Kidney epithelial cell (primary cell): ENCODE measurements around the gene CLDN14. TPM values are rescaled to one million over a fixed set of nuclear protein-coding genes. Genes with fewer than 3 reads are reported as not detected.
A peak's percentile ranks its signal among the peaks of the same experiment; 100 is the strongest.

ENCODE experiments used
- DNase-seq: peaks from one replicate; pipeline ENCODE4 v3.0.0-alpha.2; 2010; ENCODE audit warnings: low read depth
- H3K27me3 ChIP-seq: 2 replicates; pipeline ENCODE4 v1.6.0; 2011; ENCODE audit warnings: low read length; ENCODE audit not compliant: control insufficient read depth, insufficient read depth
- H3K36me3 ChIP-seq: 2 replicates; pipeline ENCODE4 v1.5.1; 2011; ENCODE audit warnings: low read length; ENCODE audit not compliant: control insufficient read depth, insufficient read depth
- H3K4me3 ChIP-seq: 2 replicates; pipeline ENCODE4 v1.5.1; 2011; ENCODE audit warnings: low read depth, mild to moderate bottlenecking, control low read depth, low read length
- CTCF ChIP-seq: IDR thresholded peaks from 2 replicates; pipeline ENCODE4 v1.5.1; 2011; ENCODE audit warnings: mild to moderate bottlenecking, moderate library complexity, low read length, control low read depth, inconsistent platforms; ENCODE audit not compliant: insufficient read depth, poor library complexity, severe bottlenecking
- total RNA-seq: library from RNA; depleted of rRNA; stranded (reverse); fragments of >200 nt; gene quantifications from 2 replicates; pipeline ENCODE4 v1.2.3, GENCODE V29; 2015

CLDN14 gene
- total RNA-seq, 1 donor from 2014 or later: 2.1 TPM

GRCh38 chr21:36436829-36437744 lies 42.8 kb downstream of the CLDN14 start:
- no peaks in the 10 kb centered on the region for H3K27me3 ChIP-seq
- no peak for DNase-seq
- no peak for TF ChIP-seq CTCF
- no peak overlapping the region for H3K4me3 ChIP-seq
- no peaks in the 10 kb centered on the region for H3K36me3 ChIP-seq

GRCh38 chr21:36434144-36434543 lies 45.8 kb downstream of the CLDN14 start:
- H3K27me3 ChIP-seq: no peaks in the 10 kb centered on the region
- DNase-seq: no peak
- no peak for TF ChIP-seq CTCF
- no peaks in the 10 kb centered on the region for H3K36me3 ChIP-seq
- no peak overlapping the region for H3K4me3 ChIP-seq

- Histone ChIP-seq H3K36me3 (no peaks in the 10 kb centered on the region), H3K27me3 (no peaks in the 10 kb centered on the region), H3K4me3 (no peak overlapping the region)
- no peak for DNase-seq
- TF ChIP-seq CTCF: no peak
These were observed 46.7 kb downstream of the CLDN14 start for GRCh38 chr21:36433059-36433709.

- TF ChIP-seq CTCF: no peak
- H3K36me3 ChIP-seq: no peaks in the 10 kb centered on the region
- no peak for DNase-seq
- H3K27me3 ChIP-seq: no peaks in the 10 kb centered on the region
- no peak overlapping the region for H3K4me3 ChIP-seq
These were observed 48.7 kb downstream of the CLDN14 start for GRCh38 chr21:36431252-36431651.

- Histone ChIP-seq H3K36me3 (no peaks in the 10 kb centered on the region), H3K27me3 (no peaks in the 10 kb centered on the region), H3K4me3 (peak overlapping the region; percentile 39)
- no peak for DNase-seq
- no peak for TF ChIP-seq CTCF
These were observed 49.1 kb downstream of the CLDN14 start for GRCh38 chr21:36430841-36431240.
